ENCODE data around the gene PRRX2. TPM values are rescaled to one million over a fixed set of nuclear protein-coding genes. Genes with fewer than 3 reads are reported as not detected.

PRRX2 gene
- total RNA-seq, 1 donor from 2014 or later = 43.7 TPM

GRCh38 chr9:129637102-129637501, 28.3 kb upstream of the PRRX2 start:
- DNase-seq (ENCODE audit: extremely low spot score in 2 of 2) = no peak
- H3K27me3 ChIP-seq = no peaks in the 10 kb centered on the region
- H3K4me3 ChIP-seq = no peak overlapping the region
- H3K4me1 ChIP-seq = peaks cover 27% of the 10 kb centered on the region
- intact Hi-C loops (cut with DNase I) = no loop called here
- H3K36me3 ChIP-seq = peaks cover 3 to 66% of the 10 kb centered on the region in 2 donors
- H3K9me3 ChIP-seq = no peaks in the 10 kb centered on the region
- H3K27ac ChIP-seq = no peak overlapping the region
- no peak for TF ChIP-seq CTCF (IDR thresholded peaks at IDR 0.05)
- TF ChIP-seq POLR2AphosphoS5 (IDR thresholded peaks at IDR 0.05; ENCODE audit: insufficient read depth in 1 of 2, low read depth in 1 of 2) = no peak
- no peak for TF ChIP-seq POLR2A (IDR thresholded peaks at IDR 0.05)

GRCh38 chr9:129637673-129638439, 27.6 kb upstream of the PRRX2 start:
- Histone ChIP-seq H3K27me3 (no peaks in the 10 kb centered on the region), H3K4me3 (no peak overlapping the region), H3K9me3 (no peaks in the 10 kb centered on the region), H3K36me3 (peaks cover 3 to 60% of the 10 kb centered on the region in 2 donors), H3K4me1 (peaks cover 32% of the 10 kb centered on the region), H3K27ac (no peak overlapping the region)
- TF ChIP-seq POLR2A (IDR thresholded peaks at IDR 0.05) (no peak), POLR2AphosphoS5 (IDR thresholded peaks at IDR 0.05; ENCODE audit: insufficient read depth in 1 of 2, low read depth in 1 of 2) (no peak), CTCF (IDR thresholded peaks at IDR 0.05) (no peak)
- intact Hi-C loops (cut with DNase I) = no loop called here
- no peak for DNase-seq (ENCODE audit: extremely low spot score in 2 of 2)

DNA sequence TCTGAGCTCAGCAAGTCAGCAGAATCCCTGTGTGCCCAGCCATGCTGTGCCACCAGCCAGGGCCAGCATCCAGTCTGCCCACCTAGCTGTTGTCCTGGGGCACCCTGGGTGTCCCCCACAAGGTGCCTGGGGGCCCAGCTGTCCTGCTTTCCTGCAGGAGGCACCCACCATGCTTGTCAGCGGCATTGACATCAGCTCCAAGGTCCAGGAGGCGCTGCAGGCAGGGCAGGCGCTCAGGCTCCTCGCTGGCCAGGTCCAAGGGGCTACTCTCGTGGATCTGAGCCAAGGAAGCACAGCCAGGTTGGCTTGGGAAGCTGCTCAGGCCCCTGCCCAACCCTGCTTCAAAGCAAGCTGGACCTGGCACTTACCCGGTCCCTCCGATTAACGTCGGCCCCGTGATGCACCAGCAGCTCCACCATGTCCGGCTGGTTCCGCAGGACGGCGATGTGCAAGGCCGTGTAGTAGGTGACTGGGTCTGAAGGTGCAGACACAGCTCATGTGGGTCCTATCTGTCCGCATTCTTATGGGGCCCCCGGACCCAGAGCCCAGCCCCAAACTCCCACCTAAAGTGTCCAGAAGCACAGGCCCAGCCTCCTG, 26.3 kb upstream of the PRRX2 start:
- Histone ChIP-seq H3K36me3 (peaks cover 0 to 48% of the 10 kb centered on the region in 2 donors), H3K4me1 (peaks cover 39% of the 10 kb centered on the region), H3K27me3 (no peaks in the 10 kb centered on the region), H3K27ac (no peak overlapping the region), H3K9me3 (no peaks in the 10 kb centered on the region), H3K4me3 (no peak overlapping the region)
- intact Hi-C loops (cut with DNase I) = no loop called here
- DNase-seq (ENCODE audit: extremely low spot score in 2 of 2) = no peak
- TF ChIP-seq POLR2A (IDR thresholded peaks at IDR 0.05) (no peak), CTCF (IDR thresholded peaks at IDR 0.05) (no peak), POLR2AphosphoS5 (IDR thresholded peaks at IDR 0.05; ENCODE audit: insufficient read depth in 1 of 2, low read depth in 1 of 2) (no peak)

DNA sequence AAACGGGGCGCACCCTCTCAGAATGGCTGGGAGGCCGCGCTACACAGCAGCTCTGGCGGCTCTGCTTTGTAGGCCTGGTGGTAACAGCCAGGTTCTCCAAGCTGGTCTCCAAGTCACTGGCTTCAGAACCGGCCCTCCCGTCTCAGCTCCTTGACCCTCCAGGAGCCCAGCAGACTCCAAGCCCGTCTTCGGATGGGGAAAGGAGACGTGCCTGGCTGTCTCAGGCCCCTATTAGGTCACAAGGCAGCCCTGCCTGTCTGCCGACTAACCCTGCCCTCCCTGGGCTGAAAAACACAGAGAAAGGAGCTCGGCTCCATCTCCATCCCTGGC, 25.7 kb upstream of the PRRX2 start:
- Histone ChIP-seq H3K27ac (no peak overlapping the region), H3K27me3 (no peaks in the 10 kb centered on the region), H3K36me3 (peaks cover 0 to 42% of the 10 kb centered on the region in 2 donors), H3K4me3 (no peak overlapping the region), H3K4me1 (peaks cover 40% of the 10 kb centered on the region), H3K9me3 (no peaks in the 10 kb centered on the region)
- DNase-seq (ENCODE audit: extremely low spot score in 2 of 2) = no peak
- intact Hi-C loops (cut with DNase I) = loop anchor here (5.0 kb wide), 1 partner anchor 138 kb away; no protein-coding TSS in a partner anchor
- TF ChIP-seq CTCF (IDR thresholded peaks at IDR 0.05) = no peak
- TF ChIP-seq POLR2AphosphoS5 (IDR thresholded peaks at IDR 0.05; ENCODE audit: insufficient read depth in 1 of 2, low read depth in 1 of 2) = no peak
- TF ChIP-seq POLR2A (IDR thresholded peaks at IDR 0.05) = no peak
